Mononuclear cell (primary cell): ENCODE measurements around the gene CNTN4. TPM values are rescaled to one million over a fixed set of nuclear protein-coding genes. Genes with fewer than 3 reads are reported as not detected.

ENCODE experiments used
- H3K27me3 ChIP-seq: 2 replicates; pipeline ENCODE4 v1.6.0; 2011; ENCODE audit warnings: low read length, control low read depth; ENCODE audit not compliant: insufficient read depth
- H3K4me1 ChIP-seq: 2 replicates; pipeline ENCODE4 v1.5.1; 2011; ENCODE audit warnings: mild to moderate bottlenecking, low read length, control low read depth; ENCODE audit not compliant: insufficient read depth
- H3K4me3 ChIP-seq: 2 replicates; pipeline ENCODE4 v1.5.1; 2011; ENCODE audit warnings: mild to moderate bottlenecking, low read length, moderate library complexity
- H3K9me3 ChIP-seq: 2 replicates; pipeline ENCODE4 v1.5.1; 2011; ENCODE audit warnings: low read depth, mild to moderate bottlenecking, control low read depth, low read length
- total RNA-seq: library from RNA; depleted of rRNA; stranded (reverse); fragments of >200 nt; gene quantifications from one replicate; pipeline ENCODE4 v1.2.3, GENCODE V29; 2012

Gene CNTN4
- total RNA-seq, 1 donor: not detected

- Histone ChIP-seq H3K4me3 (no peak overlapping the region), H3K27me3 (no peaks in the 10 kb centered on the region), H3K4me1 (no peaks in the 10 kb centered on the region), H3K9me3 (no peaks in the 10 kb centered on the region)
Observed at GRCh38 chr3:2468816-2469215, 370.1 kb downstream of the CNTN4 start.

- no peak overlapping the region for H3K4me3 ChIP-seq
- no peaks in the 10 kb centered on the region for H3K4me1 ChIP-seq
- H3K27me3 ChIP-seq: no peaks in the 10 kb centered on the region
- H3K9me3 ChIP-seq: no peaks in the 10 kb centered on the region
Observed at GRCh38 chr3:2476996-2477395, 378.3 kb downstream of the CNTN4 start.

DNA sequence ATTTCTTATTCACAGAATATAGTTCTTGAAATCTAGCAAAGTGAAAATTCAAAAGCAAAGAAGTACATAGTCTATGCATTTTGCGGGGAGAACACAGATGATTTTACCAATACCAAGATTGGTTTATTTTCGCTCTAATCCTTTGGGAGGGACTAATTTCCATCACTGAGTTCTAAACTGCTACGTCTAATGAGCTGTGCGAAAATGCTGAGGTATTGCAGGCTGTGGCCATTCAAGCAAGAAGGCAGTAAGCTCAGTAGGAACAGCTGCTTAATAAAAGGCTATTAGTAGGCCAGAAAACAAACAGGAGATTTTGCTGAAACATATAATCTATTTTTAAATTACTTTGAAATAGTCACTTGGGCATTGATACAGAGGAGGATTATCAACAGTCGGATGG lies 379.0 kb downstream of the CNTN4 start:
- Histone ChIP-seq H3K27me3 (no peaks in the 10 kb centered on the region), H3K9me3 (no peaks in the 10 kb centered on the region), H3K4me3 (no peak overlapping the region), H3K4me1 (no peaks in the 10 kb centered on the region)

DNA sequence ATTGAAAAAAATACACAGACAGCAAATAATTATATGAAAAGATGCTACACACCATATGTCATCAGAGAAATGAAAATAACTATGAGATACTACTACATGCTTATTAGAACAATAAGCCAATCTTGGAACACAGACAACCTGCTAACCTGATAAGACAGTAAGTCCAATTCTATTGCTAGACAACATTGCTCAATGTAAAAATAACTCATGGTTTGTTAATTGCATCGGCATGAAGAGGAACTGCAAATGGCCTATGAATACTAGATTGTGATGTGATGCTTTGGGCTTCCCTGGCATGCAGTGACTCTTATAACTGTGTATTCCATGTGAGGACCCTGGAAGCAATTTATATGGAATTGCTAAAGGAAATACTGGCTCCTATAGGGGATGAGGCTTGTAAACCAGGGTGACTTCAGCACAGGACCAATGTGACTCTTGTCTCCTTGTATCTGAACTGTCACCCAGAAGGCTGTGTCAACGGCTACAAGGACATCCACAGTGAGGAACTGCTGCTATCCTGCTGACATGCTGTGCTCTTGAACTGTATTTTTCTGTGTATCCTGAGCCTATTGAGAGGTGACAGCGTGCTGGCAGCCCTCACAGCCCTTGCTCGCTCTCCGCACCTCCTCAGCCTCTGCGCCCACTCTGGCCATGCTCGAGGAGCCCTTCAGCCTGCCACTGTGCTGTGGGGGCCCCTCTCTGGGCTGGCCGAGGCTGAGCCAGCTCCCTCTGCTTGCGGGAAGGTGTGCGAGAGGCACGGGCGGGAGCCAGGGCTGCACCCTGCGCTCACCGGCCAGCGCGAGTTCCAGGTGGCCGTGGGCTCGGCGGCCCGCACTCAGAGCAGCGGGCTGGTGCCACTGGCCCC lies 385.7 kb downstream of the CNTN4 start:
- no peak overlapping the region for H3K4me3 ChIP-seq
- H3K27me3 ChIP-seq: no peaks in the 10 kb centered on the region
- no peaks in the 10 kb centered on the region for H3K4me1 ChIP-seq
- H3K9me3 ChIP-seq: no peaks in the 10 kb centered on the region

GRCh38 chr3:2485027-2485375 lies 386.3 kb downstream of the CNTN4 start:
- Histone ChIP-seq H3K4me1 (no peaks in the 10 kb centered on the region), H3K27me3 (no peaks in the 10 kb centered on the region), H3K9me3 (no peaks in the 10 kb centered on the region), H3K4me3 (no peak overlapping the region)

DNA sequence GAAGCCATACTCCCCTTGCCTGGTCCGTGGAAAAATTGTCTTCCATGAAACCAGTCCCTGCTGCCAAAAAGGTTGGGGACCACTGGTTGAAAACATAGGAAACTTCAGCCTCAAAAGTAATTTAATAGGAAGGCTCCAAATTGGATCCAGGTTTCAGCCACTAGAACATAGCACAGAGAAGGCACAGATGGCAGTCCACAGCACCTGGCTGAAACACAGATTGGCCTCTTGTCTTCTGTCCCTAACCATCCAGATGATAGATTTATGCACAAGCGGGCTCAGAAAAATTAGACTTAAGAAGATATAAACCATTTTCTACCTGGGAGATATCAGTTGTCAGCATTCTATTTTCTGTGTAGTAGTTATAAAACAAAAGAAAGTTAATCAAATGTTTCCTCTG lies 397.1 kb downstream of the CNTN4 start:
- Histone ChIP-seq H3K4me1 (no peaks in the 10 kb centered on the region), H3K27me3 (no peaks in the 10 kb centered on the region), H3K9me3 (no peaks in the 10 kb centered on the region), H3K4me3 (no peak overlapping the region)

DNA sequence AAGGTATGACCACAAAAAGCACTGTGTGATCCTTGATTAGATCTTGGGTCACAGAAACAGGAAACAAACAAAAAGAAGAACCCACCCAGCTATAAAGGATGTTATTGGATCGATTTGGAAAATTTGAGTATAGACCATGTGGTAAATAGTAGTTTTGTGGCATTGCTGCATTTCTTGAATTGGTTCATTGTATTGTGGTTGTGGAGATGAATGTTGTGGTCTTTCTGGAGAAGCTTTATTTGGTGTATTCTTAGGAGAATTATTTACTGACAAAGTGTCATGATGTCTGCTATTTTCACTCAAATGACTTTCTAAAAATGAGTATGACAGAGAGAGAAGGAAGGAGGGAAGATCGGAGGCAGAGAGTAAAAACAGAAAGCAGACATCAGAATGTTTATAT lies 406.2 kb downstream of the CNTN4 start:
- Histone ChIP-seq H3K4me3 (no peak overlapping the region), H3K27me3 (no peaks in the 10 kb centered on the region), H3K4me1 (no peaks in the 10 kb centered on the region), H3K9me3 (no peaks in the 10 kb centered on the region)

GRCh38 chr3:2506776-2507175 lies 408.1 kb downstream of the CNTN4 start:
- H3K4me1 ChIP-seq: no peaks in the 10 kb centered on the region
- no peaks in the 10 kb centered on the region for H3K9me3 ChIP-seq
- H3K27me3 ChIP-seq: no peaks in the 10 kb centered on the region
- H3K4me3 ChIP-seq: no peak overlapping the region

GRCh38 chr3:2510591-2511145 lies 412.0 kb downstream of the CNTN4 start:
- Histone ChIP-seq H3K4me3 (no peak overlapping the region), H3K4me1 (no peaks in the 10 kb centered on the region), H3K9me3 (no peaks in the 10 kb centered on the region), H3K27me3 (no peaks in the 10 kb centered on the region)

GRCh38 chr3:2511356-2511755 lies 412.7 kb downstream of the CNTN4 start:
- Histone ChIP-seq H3K4me3 (no peak overlapping the region), H3K4me1 (no peaks in the 10 kb centered on the region), H3K27me3 (no peaks in the 10 kb centered on the region), H3K9me3 (no peaks in the 10 kb centered on the region)

DNA sequence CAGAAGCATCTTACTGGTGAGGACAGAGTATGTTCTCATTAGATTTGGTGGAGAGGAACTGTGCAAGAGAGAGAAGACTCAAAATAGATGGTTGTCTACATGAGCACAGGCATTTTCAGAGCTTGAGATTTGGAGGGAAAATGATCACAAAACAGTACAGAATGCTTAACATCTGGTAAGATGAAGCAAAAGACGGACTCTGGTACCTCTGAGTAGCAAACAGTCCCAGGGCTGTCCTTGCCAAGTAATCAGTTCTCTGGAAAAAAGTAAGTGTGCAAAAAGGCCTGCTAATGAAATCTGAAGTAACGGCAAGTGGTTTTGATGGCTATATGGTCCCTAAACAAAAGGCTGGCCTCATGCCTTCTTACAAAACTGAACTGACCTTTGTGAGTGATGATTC lies 414.2 kb downstream of the CNTN4 start:
- Histone ChIP-seq H3K4me1 (no peaks in the 10 kb centered on the region), H3K27me3 (no peaks in the 10 kb centered on the region), H3K4me3 (no peak overlapping the region), H3K9me3 (no peaks in the 10 kb centered on the region)

GRCh38 chr3:2513986-2514385 lies 415.3 kb downstream of the CNTN4 start:
- Histone ChIP-seq H3K4me3 (no peak overlapping the region), H3K4me1 (no peaks in the 10 kb centered on the region), H3K27me3 (no peaks in the 10 kb centered on the region)

GRCh38 chr3:2516762-2517441 lies 418.2 kb downstream of the CNTN4 start:
- Histone ChIP-seq H3K4me1 (no peaks in the 10 kb centered on the region), H3K27me3 (no peaks in the 10 kb centered on the region), H3K4me3 (no peak overlapping the region), H3K9me3 (no peaks in the 10 kb centered on the region)

More at GRCh38 chr3:2513986-2514385, 415.3 kb downstream of the CNTN4 start:
- H3K9me3 ChIP-seq: no peaks in the 10 kb centered on the region

GRCh38 chr3:2517500-2518172 lies 419.0 kb downstream of the CNTN4 start:
- Histone ChIP-seq H3K4me3 (no peak overlapping the region), H3K4me1 (no peaks in the 10 kb centered on the region), H3K27me3 (no peaks in the 10 kb centered on the region), H3K9me3 (no peaks in the 10 kb centered on the region)

DNA sequence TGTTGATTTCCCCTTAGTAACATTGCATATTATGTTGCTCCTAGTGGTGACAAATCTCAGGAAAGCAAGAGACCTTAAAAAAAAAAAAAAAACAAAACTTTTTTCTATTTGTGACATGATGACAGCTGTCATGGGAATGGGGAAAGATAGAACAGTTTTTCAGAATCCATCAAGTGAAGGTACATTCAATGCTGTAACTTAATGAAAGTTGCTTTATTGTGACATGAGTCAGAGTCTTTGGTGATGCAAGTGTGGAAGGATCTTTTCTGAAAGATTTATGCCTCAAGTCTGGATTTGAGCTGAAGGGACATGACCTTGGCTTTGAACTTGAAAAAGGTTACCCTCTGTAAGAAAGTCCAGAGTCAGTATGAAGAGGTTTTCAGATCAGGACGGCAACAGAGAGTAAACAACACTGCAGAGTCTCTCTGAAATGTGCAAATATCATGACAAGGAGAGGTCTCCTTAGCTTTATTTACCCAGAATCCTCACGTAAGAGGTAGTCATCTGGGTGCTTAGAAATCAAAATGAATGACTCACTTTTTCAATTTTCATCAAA lies 424.7 kb downstream of the CNTN4 start:
- H3K27me3 ChIP-seq: no peaks in the 10 kb centered on the region
- H3K9me3 ChIP-seq: no peaks in the 10 kb centered on the region
- H3K4me3 ChIP-seq: no peak overlapping the region
- no peaks in the 10 kb centered on the region for H3K4me1 ChIP-seq
